GM21381 (cell line): ENCODE data around the gene UBR1.
"Not testable (repeated sequence)": the region's sequence is repeated elsewhere in the genome, so short reads cannot be mapped to it uniquely, and the experiment has no call there.

Source experiments
- ATAC-seq: cut with Tn5 transposase; IDR thresholded peaks from one replicate; pipeline ENCODE4 v1.9.1; 2021; ENCODE audit warnings: mild to moderate bottlenecking, moderate library complexity; ENCODE audit not compliant: unreplicated experiment

UBR1 gene

DNA sequence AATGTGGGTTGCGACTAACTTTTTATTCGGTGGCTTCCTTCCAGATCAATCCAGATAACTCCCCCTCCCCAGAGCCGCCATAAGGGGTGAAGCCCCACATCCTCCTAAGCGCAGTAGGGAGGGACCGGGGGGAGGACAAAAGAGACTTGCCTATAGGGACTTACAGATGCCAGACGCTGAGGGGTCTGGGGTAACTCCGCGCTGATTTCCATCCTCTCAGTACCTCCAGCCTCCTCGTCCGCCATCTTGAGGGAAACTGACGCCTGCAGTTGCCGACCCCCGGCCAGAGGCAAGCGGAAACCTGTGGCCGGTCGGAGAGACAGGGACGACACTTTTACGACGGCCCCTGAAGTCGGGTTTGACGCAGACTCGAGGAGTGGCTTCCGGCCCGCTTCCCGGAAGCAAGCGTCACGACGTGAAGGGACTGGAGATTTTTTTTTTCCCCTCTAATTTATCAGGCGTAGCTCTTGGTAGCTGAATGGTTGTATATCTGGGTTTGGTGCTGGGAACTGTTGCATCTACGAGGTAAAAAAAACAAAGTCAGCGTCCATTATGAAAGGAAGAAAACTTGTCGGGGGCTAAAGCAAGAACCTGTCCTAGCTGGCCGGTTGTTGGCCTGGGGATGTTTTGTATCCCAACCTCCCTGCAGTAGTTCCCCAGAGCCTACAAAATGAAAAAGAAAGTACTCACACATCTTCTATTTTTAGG is at the start of gene UBR1:
TSS of gene UBR1 (minus strand) at position 261 of the 708 bp plus-strand sequence. CDS start at position 245, 16 bp downstream.
- peak; percentile 85 for ATAC-seq

DNA sequence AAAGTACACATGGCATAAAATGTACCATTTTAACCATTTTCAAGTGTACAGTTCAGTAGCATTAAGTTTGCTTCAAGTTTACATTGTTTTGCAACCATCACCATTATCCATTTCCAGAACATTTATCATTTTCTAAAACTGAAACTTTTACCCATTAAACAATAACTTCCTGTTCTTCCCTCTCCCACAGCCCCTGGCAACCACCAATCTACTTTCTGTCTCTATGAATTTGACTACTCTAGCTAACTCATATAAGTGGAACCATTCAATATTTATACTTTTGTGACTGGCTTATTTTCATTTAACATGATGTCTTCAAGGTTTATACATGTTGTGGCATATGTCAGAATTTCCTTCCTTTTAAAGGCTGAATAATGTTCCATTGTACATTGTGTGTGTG is 47.4 kb upstream of the UBR1 start:
- ATAC-seq: no peak

DNA sequence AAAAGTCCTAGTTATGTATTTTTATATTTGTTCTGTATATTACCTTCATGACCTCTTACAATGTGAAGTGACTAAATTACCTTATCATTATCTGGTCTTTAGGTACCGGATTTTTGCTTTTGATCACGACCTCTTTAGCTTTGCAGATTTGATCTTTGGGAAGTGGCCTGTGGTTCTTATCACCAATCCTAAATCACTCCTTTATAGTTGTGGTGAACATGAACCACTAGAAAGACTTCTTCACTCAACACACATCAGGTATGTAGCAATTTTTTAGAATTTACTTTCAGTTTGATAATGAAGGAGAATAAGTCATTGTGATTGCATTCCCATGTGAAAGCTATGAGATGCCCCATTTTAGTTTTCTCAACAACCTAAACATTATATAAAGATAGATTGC is 45.9 kb upstream of the UBR1 start:
- no peak for ATAC-seq

DNA sequence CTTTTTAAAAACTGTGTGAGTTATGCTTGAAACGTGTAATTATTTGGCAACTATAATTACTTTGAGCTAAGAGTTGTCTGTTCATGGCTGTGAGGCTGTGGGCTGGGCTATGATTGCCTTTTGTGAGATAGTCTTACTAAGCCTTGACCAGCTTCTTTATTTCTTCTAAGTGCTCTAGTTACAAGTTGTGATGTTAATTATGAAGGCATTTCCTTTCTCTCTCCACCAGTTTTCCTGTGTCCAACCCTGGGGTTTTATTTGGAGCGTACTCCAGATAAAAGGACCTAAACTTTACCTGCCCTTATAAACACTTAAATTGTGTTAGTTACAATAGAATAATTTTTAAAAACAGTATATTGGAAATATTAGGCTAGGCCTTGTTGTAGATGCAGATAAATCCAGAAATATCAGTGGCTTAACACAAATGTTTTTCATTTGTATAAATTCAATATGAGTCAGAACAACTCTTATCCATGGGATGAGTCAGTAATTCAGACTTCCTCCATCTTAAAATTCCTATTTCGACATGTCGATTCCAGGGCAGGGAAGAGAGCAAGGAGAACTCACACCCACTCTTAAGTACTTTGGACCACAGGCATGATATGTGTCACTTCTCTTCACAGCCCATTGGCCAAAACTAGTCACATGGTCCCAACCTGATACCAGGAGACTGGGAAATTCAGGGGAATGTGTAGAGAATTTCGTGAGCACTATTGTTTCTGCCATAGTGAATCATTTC is 44.5 kb upstream of the UBR1 start:
- ATAC-seq: no peak

DNA sequence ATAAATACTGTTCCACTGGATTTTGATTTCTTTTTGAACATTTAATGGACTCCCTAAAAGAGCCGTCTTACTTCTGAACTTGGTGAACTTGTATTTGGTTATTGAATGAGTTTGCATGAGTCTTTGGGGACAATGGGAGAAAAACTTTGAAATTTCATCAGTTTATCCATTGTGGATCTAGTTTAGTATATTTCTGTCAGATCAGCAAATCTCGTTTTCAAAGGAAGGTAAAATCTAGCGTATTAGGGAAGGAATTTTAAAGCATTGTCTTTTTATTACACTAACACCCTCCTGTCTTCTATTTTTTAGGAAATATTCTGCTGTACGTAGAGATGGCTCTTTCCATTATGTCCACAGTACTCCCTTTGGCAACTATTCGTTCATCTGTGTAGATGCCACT is 40.3 kb upstream of the UBR1 start:
- ATAC-seq: no peak

DNA sequence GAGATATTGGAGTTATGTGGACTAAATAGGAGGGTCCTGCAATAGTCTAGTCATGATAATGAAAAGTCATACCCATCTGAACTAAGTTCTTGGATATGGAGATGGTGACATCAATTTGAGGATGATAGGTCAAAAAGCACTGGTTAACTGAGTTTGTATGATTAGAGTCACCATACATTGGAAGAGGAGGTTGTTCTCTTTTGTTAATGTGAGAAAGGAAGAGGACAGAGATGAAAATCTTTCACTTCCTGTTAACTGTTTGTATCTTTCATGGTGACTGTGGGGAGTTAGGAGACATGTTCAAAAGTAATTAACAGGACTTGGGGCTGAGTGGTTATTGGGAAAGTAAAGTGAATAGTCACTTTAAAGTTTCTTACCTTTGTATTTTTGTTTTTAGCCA is 38.7 kb upstream of the UBR1 start:
- no peak for ATAC-seq

DNA sequence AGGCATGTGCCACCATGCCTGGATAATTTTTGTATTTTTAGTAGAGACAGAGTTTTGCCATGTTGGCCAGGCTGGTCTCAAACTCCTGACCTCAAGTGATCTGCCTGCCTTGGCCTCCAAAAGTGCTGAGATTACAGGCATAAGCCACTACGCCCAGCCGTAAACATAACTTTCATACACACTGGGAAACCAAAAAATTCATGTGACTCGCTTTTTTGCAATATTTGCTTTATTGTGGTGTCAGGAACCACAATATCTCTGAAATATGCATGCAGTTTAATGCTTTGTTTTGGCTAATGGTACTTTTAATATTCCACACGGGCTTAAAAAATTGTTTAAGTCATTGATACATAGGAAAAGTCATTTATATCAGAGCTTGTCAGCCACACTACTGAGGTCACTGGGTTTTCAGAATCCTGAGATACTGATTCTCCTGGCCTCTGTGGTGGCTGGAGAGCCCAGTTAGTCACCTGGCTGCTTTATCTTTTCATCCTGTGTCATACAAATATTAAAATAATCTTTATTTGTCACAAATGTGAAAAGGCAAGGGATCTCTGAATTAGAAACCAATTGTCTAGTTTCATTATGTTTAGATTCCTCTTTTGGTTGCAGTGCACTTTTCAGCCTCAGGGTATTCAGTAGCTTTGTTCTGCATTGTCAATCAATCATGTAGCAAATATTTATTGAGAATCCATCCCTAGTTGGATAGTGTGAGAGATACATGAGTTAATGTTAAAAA is 37.5 kb upstream of the UBR1 start:
- ATAC-seq: no peak

DNA sequence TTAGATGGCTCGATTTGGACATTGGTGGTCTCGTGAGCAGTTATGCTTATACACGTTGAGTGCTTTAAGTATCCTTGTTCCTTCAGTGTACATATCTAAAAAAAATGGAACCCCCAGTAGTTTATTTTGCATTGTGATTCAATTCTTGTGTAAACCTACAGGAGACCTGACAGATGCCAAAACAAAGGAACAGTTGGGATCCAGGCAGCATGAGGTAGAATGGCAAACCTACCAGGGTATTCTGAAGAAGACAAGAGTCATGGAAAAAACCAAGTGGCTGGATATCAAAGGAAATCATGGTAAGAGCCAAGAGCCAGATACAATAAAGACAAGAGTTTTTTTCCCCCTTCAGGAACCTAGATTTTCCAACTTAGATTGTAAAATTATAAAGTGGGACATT is 29.5 kb upstream of the UBR1 start:
- no peak for ATAC-seq

DNA sequence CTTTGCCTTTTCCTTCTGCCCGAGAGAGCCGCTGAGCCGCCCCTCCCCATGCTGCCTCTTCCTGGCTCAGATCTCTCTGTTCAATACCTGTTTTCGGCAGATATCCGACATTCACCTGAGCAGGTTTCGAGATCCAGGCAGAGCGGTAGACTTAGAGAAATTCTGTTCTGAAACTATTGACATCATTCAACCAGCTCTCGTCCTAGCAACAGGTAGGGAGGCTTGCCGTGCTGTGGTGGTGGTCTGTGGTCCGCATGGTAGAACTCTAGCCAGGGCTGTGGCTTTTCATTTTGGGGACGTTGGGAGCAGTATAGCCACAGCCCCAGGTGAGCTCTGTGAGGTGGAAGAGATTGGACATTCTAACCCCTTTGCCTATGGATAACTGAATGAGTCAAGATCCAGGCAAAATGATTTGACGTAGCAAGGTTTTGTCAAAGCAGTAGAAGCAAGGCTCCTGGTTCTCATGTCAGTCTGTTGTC is 28.4 kb upstream of the UBR1 start:
- ATAC-seq: peak; percentile 10

DNA sequence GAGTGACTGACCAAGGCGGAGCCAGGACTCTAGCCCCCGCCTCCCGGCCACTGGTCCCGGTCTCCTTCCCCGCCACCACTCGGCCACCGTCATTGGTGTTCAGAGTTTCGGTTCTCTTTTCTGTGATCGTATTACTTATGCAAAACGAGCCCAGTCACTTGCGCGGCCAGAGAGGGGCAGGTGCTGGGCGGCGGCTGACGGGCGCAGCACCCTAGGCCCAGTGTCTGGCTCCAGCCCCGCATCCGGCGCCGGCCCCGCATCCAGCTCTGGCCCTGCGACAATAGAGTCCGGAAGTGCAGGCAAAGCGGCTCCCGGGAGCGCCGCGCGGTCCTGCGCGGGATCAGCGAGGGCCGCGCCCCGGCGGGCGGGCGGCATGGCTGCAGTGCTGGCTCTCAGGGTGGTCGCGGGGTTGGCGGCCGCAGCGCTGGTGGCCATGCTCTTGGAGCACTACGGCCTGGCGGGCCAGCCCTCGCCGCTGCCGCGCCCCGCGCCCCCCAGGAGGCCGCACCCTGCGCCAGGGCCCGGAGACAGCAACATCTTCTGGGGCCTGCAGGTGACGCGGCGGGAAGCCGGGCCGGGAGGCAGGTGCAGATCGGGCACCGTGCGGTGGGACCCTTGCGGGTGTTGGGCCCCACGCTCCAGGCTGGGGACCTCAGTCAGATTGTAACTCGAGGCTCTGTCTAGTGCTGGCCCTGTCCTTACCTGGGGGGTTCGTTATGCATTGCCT is 27.8 kb upstream of the UBR1 start, which contains the start of gene TMEM62:
TSS of gene TMEM62 (plus strand) at position 157 of the 727 bp plus-strand sequence. CDS start at position 374, 217 bp downstream.
- ATAC-seq: peak; percentile 91

DNA sequence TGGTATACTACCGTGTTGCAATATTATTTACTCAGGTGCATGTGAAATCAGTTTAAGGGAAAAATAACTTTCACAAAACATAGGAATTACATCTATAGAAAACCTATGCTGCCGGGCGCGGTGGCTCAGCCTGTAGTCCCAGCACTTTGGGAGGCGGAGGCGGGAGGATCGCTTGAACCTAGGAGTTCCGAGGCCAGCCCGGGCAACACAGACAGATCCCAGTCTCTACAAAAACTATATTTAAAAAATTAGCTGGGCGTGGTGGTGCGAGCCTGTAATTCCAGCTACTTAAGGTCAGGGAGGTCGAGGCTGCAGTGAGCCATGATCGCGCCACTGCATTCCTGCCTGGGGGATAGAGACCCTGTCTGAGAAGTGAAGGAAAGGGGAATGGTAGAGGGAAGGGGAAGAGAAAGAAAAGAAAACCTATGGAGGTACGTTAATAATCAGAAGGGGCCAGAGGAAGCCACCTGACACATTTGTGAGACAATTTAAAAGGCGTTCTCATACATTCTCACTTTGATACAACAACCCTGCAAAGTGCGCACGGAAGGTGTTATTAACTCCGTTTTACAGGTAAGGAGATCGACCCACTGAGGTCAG is 27.1 kb upstream of the UBR1 start:
- no peak for ATAC-seq

DNA sequence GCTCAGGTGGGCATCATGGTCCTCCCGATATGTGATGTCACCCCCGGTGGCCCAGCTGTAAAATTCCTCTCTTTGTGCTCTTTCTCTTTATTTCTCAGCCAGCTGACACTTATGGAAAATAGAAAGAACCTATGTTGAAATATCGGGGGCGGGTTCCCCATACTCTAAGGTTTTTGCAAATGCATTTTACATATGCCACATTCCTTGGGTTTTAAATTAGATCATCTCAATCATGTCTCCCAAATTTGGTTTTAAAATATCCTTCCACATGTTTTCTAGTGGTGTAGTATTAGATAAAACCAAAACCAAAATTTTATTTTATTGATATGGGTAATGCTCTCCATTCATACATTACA is 23.1 kb upstream of the UBR1 start:
- no peak for ATAC-seq

DNA sequence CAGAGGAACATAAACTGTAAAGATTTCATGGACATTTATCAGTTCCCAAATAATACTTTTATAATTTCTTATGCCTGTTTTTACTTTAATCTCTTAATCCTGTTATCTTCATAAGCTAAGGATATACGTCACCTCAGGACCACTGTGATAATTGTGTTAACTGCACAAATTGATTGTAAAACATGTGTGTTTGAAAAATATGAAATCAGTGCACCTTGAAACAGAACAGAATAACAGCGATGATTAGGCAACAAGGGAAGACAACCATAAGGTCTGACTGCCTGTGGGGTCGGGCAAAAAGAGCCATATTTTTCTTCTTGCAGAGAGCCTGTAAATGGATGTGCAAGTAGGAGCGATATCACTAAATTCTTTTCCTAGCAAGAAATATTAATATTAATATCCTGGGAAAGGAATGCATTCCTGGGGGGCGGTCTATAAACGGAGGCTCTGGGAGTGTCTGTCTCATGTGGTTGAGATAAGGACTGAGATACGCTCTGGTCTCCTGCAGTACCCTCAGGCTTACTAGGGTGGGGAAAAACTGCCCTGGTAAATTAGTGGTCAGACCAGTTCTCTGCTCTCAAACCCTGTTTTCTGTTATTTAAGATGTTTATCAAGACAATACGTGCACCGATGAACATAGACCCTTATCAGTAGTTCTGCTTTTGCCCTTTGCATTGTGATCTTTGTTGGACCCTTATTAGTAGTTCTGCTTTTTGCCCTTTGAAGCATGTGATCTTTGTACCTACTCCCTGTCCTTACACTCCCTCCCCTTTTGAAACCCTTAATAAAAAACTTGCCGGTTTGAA is 22.5 kb upstream of the UBR1 start:
- not testable (repeated sequence) for ATAC-seq

DNA sequence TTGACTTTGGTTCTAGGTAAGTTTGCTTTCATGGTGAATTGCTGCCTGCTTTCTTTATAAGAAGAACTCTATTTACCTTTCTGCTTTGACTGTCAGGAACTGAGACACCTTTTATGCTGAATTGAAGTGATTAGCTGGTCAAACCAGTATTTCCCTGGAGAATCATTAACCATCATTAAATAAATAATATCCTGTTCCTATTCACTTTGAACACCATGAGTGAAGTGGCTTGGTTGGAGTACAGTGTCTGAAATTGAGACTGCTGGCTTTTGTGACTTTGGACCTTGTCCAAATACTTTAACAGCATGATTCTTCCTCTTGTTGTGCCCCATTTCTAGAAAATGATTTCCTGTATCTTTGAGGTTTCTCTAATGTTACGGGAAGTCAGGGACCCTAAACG is 21.9 kb upstream of the UBR1 start:
- no peak for ATAC-seq

DNA sequence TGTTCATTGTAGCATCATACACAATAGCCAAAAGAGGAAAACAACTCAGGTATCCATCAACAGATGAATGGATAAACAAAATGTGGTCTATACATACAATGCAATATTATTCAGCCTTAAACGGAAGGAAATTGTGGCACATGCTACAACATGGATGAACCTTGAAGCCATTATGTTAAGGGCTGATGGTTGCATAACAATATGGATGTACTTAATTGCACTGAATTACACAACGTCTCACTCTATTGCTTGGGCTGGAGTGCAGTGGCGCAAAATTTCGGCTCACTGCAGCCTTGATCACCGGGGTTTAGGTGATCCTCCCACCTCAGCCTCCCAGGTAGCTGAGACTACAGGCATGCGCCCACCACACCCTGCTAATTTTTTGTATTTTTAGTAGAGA is 20.5 kb upstream of the UBR1 start:
- no peak for ATAC-seq

DNA sequence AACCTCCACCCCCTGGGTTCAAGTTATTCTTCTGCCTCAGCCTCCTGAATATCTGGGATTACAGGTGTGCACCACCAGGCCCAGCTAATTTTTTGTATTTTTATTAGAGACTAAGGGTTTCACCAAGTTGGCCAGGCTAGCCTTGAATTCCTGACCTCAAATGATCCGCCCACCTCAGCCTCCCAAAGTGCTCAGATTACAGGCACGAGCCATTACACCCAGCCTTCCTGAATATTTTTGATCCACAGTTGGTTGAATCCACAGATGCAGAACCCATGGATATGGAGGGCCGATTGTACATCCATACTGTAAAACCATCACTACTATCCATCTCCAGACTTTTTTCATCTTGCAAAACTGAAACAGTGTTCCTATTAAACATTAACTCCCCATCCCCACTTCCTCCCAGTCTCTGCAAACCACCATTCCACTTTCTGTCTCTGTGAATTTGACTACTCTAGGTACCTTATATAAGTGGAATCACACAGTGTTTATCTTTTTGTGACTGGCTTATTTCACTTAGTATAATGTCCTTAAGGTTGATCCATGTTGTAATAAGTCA is 19.3 kb upstream of the UBR1 start:
- no peak for ATAC-seq

DNA sequence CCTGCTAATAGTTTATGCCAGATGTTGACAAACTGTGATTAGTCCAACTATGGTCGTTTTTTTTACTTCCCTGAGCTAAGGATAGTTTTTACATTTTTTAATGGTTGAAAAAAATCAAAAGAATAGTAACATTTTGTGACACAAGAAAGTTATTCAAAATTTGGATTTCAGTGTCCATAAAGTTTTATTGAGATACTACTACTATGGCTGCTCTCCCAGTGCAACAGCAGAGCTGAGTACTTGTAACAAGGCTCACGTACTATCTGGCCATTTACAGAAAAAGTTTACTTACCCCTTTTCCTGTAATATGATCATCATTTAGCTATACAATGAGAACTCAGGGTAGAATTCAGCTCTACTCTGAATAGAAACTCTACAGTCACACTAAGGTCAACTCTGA is 16.0 kb upstream of the UBR1 start:
- ATAC-seq: no peak

DNA sequence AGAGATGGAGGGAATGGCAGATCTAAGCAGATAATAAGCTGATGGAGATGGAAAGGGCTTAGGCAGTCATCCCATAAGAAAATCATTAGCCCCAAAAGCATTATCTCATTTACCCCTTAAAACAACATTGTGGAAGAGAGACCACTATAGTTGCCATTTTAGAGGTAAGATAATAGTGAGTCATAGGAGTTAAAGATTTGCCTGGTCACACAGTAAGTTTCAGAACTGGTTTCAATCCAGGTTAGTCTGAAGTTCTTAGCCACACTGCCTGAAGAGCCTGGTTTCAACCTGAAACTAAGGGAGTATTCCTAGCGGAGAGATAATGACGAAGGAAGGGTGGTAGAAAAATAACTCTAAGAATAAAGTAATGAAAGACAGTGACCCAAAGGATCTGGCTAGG is 13.0 kb upstream of the UBR1 start:
- peak; percentile 51 for ATAC-seq

DNA sequence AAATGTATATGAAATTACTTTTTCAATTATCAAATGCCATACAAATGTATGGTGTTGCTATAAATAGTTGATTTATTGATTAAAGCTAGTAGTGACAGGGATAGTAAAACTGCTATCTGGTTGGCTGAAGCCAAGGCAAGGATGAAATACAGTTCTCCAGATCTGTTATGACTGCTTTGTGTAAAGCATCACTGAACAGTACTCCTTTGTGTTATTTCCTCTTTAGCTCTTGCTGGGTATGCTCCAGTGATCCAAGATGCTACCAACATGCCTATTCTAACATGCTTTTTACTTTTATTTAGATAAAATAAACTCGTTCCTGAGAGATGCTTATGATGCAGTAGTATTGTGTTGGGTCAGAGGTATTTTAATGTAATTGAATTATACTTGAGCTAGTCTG is 12.4 kb upstream of the UBR1 start:
- no peak for ATAC-seq
